Measurements from ENCODE around the gene PRKCD.

Gene PRKCD

DNA sequence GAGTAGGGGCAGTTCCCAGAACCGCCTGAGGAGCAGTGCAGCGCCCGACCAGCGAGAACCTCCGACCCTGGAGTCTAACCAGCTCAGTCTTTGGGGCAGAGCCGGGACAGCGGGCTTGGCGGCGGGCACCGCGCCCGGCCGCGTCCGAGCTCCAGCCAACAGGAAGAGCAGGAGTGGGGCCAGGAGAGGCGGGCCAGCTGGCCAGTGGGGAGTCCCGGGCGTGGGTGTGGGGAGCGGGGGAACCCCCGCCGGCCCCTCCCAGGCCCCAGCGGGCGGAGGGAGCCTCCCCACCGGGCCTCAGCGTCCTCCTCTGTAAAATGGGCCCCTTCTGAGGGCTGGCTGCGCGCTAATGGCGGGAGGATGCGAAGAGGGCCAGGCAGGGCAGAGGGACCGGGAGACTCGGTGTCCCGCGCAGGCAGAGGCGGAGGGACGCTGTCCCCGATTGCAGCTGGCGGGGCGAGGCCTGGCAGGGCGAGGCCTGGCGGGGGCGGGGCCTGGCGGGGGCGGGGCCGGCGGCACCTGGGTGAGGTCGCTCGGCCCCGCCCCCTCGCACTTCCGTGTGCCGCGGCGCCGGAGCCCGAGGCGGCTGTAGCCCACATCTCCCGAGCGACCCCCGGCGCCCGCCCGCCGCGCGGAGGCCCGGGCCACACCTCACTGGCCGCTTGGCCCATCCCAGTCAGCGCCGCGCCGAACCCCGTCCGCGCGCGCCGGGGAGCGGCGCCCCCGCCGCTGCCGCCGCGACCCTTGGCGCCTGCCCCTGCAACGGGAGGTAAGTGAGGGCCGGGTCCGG is at the start of gene PRKCD:
Gene PRKCD (plus strand): TSS at position 550 of the 790 bp plus-strand sequence. CDS start 17,214 bp downstream, outside the sequence.
- FAIRE-seq, result no peak

DNA sequence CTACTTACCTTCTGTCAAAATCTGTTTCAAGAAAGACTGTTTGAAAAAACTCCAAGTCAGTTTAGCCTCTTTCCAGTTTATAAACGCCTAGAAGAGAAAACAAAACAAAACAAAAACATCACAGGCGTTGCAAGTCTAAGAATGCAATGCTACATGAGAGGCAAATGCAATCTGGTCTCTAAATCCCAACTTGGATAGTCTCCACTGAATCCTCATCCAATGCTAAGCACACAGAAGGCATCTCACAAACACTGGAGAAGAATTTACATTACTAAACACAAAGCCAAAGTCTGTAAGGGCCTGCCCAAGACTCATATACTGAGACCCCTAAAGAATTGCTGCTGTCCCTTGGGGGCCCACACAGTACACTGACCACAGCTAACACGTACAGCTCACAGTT is 49.2 kb upstream of the PRKCD start:
- FAIRE-seq, result no peak

DNA sequence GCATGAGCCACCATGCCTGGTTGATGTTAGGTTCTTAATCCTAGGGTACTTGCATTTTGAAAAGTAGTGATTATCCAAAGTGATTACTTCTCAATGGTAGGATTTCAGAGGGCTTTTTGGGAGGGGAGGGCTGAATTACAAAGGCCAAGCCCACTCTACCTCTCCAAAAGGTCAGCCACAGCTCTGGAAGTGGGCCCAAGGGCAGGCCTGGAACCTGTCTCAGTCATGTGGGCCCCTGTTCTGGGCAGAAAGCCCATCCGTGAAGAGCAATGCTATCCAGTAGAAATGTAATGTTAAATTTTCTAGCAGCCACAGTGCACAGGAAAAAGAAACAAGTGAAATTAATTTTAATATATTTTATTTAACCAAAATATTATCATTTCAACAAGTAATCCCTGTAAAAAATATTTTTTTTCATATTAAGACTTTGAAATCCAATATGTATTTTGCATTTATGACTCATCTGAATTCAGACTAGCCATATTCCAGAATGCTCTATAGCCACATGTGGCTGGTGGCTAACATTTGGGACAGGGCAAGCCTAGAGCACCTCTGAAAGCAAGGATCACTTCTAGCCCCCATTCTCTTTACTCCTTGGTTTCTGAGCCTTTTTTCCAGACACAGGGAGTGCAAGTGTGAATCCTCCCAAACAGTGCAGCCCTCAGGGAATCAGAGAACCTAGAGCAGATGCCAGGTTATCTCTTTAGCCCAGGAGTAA is 47.6 kb upstream of the PRKCD start:
- FAIRE-seq, result no peak

DNA sequence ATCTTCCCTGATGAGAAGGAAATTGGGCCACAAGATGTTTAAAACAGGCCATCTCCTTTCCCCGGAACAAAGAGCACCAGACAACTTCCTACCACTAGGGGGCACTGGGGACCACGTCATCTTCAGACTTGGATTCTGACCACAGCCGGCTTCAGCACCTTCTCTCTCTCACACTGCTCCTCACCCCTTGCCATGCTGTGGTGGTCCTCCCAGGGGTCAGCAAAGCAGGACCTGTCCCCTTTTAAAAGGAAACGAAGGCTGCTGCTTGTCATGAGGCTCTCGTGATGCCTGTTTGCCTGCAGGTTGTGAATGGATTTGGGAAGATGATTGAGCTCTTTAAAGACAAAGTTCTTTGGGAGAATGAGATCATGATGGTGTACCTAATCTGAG is 47.0 kb upstream of the PRKCD start:
- no peak for FAIRE-seq

DNA sequence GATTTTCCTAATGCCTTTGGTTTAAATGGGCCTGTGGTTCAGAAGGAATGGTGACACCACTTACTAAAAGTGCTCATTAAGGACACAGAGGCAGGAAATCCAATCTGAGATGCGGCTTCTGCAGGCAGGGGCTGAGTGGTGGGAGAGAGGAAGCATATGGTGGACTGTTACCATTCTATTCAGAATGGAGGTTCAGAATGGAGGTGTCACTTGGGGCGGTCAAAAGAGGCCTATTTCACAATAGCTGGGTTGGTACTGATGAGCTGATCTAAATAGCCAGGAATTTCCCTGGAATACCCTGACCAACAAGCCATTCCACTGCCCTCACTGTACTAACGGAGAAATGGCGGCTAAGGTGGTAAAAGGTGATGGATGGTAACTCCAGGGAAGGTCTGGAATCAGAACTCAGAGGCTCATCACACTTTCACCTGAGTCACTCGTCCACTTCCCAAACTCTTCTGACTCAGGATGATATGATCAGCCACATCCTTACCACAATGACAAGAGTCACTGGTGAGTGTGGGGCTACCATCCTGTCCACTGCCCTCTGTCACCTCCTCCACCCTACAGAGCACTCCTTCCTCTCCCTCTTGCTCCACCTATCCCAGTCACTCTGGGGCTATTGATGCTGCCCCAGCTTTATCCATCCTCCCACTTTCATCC is 46.5 kb upstream of the PRKCD start:
- FAIRE-seq, result no peak

DNA sequence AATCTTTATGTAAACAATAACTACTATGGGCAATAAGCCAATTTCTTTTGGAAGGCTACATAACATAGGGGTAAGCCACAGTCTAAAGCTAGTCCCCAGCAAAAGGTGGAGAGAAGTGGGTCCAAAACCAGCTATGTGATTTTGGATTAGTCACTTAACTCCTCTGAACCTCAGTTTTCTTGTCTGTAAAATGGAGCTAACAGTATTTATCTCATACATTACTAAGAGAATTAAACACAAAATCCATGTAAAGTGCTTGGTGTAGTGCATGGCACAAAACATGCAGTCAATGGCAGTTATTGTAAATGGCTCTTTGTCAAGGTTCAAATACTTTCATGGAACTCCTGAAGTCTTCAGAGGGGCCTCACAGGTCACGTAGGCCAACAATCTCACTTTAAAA is 44.1 kb upstream of the PRKCD start:
- FAIRE-seq, result no peak

DNA sequence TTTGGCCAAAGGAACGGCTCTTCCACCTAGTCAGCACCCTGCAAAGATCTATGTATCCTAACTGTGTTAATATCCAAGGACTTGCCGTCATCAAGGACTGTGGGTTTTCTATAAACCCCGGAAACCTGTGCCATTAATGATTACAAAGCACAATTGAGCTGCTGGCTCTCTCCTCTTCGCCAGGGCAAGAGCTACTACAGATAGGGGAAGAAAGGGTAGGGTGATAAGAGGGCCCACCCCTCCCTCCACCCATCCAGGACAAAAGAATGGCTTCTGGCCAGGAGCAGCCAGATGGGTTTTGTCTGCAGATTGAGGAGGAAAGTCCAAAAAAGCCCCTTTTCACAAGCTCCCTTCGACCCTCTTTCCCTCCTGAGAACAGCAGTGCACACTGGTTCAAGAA is 40.7 kb upstream of the PRKCD start:
- FAIRE-seq, result no peak

DNA sequence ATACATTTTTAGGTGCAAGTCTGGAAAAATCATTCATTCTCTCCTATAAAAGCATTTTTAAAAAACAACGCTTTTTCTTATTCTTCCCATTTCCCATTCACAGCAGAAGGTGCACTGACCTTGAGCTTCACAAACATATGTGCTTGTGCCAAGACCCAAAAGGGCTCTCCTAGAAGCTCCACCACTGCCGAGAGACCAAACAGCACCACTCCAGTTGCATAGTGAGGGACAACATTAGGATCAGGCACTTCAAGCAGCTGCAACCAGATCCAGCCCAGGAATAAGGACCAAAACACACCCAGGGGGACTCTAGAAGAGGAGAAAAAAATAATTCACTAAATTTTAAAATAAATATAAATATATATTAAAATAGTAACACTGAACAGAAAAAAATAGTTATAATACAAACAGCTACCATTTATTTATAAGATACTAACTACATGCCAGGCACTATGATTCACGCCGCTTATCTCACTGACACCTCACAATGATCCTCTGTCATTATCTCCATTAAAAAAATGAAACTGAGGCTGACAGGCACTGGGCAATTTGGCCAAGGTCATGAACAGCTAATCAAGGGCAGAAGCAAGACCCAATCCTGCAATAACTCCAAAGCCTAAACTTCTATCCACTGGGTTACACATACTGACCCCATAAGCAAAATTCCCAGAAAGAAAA is 38.6 kb upstream of the PRKCD start:
- no peak for FAIRE-seq

DNA sequence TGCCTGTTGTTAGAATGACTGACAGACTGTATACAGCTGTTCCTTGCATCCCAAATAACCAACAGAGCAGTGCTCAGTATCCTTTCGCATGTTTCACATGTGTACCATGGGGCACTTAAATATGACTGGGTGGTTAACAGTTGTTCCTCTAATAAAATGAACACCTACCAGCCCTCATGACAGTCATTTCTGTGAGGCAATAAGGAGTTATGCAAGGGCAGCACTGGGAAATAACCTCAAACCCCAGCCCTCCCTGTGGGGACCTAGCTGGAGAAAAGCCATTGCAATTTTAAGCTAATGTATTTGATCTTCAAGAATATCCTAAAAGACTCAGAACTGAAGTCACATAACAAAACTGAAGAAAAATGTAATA is 38.1 kb upstream of the PRKCD start:
- no peak for FAIRE-seq

DNA sequence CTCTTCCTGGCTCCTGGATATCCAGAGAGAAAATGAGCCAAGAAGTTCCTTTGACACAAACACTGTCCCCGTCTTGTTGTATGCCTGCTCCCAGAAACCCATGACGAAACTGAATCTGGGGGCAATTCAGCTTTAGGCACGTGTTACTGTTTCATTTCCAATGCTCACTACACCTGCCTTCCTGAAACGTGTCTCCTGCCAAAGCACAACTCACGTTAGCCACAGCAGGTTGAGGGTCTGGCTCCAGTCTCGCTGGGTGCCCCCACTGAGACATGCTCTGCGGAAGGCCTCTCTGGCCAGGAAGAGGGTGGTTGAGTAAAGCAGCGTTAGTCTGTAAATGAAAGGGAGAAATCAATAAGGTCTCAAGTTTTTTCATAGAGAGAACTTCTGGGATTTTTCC is 37.5 kb upstream of the PRKCD start:
- FAIRE-seq, result no peak

DNA sequence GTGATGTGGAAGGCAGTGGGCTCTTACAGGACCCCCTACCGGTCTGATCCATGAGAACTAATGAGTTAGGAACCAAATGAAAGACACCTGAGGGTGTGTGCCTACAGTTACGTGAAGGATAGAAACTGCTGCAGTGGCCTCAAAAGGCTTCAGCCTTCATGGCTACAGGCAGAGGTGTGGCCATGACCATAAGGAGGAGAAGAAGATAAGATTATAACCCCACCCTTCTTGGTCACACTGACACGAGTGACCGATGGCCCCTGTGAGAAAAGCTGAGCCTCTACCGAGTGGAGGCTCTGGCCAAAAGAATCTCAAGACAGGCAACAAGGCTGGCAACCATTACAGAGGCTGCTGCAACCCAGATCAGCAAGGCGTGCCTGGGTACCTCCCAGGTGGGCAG is 37.1 kb upstream of the PRKCD start:
- no peak for FAIRE-seq

DNA sequence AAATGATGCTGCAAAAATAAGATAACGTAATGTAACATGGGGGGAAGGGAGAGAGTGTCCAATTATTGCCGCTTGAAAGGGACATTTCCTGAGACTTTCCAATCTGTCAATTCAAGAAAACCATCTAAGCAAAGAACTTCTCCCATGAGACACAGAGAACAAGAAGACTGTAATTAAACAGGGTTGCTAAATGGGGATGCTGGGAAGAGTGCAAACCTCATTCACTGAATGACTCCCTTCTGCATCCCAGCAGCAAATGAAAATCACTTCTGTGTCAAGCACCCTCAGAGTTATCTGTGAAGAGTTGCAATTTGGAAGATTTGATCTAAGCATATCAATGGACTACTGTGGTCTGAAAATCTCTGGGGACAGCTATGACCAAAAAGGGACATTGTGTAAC is 34.4 kb upstream of the PRKCD start:
- no peak for FAIRE-seq

DNA sequence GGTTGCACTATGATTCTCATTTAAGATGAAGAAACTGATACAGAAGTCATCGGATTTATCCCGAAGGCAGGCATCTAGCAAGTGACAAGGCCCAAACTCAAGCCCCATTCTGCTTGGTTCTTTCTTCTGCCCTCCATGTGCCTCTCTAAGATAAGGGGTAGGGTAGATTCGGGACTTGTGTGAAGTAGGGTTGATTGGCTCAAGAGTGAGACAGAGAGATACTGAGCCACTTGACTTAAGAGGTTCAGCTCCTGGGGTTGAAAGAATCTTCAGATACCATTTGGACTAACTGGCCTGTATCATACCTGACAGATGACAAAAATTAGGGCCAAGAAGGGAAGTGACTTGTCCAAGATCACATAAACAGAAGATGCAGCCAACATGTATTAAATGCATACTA is 31.7 kb upstream of the PRKCD start:
- FAIRE-seq, result no peak

DNA sequence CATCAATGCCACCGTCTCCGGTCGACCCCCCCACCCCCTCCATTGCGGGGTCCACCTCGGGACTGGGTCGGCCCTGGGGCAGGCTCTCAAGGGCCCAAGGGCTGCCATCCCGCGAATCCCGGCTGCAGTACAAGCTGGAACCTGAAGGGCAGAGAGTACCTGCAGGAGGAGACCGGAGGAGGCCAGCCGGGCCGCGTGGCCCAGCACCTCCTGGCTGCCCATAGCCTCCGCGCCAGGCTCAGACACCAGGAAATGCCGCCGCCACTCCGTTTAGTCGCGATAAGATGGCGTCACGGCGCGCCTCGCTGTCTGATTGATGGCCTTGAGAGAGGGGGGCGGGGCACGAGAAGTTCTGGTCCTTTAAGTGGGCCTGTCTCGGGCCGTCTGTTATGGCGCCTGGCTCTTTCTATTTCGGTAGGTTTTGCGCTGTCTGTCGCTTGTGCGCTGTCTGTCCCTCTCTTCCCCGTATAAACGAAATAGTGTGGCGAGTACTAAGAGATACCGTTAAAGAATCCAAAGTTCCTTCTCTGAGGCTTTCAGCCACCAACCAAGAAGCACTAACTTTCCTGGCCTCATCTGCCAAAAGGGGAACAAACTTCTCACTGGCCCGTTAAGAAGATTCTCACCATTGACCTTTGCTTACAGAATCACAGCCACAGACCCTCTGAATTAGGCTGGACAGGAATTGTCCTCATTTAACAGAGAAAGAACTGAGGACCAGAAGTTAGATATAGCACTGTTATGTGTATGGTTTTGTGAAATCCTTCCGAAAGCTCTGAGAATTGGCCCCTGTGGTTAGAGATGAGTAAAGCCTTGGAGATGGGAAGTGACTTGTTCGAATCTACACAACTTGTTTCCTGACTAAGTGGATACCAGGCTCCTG is 30.6 kb upstream of the PRKCD start, which contains the start of gene RFT1:
Gene RFT1 (minus strand): TSS at position 257 of the 883 bp plus-strand sequence. CDS start 35 bp downstream, at position 222.
- peak; percentile 66 for FAIRE-seq

DNA sequence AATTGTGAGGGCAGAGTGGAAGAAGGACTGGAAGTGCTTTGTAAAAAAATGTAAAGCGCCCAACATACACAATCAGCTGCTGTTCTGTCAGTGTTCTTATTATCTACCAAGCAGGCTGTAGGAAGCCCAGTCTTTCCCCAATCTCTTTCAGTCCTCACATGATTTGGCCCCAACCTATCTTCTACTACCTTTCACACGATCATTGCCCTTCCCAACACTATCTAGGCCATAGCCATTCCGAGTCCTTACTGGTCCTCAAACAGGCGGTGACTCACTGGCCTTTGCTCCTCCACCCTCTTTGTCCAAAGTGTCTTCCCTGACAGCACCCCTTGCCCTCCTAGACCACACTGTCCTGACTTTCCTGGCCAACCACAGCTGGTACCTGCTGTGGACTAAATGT is 29.9 kb upstream of the PRKCD start:
- no peak for FAIRE-seq

DNA sequence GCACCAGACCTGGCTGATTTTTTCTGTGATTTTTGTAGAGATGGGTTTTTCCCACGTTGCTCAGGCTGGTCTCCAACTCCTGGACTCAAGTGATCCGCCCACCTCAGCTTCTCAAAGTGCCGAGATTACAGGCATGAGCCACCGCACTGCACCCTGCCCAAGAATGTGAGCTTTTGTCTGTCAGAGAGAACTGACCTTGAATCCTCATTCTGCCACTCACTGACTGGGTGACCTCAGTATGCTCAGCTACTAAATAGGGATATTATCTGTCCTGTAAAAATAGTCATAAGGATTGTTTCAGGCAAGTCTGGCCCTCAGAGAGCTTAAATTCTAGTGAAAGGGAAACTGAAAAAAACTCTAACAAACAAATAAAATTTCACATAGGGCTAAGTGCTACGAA is 28.7 kb upstream of the PRKCD start:
- no peak for FAIRE-seq

DNA sequence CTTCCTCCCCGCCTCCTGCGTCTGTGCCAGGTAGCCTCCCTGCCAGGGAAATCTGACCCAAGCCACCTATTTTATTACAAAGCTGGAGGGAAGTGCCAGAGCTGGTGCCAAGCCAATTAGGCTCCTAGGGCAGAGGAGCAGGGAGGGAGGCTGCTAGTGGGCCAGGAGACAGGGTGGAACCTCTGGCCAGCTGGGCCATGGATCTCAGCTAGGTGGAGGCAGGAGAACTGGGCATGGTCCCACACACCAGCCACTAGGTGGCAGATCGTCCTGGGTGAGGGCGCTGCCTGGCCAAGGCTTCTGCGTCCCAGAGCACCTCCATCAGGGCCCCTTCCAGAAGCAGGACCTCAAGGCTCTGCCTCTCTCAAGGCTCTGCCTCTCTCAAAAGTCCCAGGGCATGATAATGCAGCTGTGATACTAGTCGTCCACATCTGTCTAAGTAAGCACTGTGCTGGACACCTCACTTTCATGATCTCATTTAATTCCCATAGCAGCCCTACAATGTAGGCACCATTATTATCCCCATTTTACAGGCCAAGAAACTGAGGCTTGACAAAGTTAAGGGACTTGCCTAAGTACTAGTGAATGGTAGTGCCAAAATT is 26.3 kb upstream of the PRKCD start:
- FAIRE-seq, result no peak

DNA sequence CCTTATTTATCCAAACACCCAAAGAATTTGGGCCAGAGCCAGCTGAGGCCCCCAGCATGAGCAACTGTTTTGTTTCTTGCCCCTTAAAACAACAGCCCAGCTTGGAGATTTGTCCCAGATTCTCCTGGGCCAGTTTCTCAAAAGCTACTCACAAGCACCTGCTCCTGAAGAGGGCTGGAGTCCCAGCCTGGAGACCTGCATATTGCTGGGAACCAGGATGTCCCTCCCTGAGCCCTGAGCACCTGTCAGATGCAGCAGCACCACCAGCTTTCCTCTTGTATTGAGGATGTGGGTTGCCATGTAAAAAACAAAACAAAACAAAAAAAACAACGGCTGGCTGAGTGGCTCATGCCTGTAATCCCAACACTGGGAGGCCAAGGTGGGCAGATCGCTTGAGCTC is 23.8 kb upstream of the PRKCD start:
- FAIRE-seq, result no peak

DNA sequence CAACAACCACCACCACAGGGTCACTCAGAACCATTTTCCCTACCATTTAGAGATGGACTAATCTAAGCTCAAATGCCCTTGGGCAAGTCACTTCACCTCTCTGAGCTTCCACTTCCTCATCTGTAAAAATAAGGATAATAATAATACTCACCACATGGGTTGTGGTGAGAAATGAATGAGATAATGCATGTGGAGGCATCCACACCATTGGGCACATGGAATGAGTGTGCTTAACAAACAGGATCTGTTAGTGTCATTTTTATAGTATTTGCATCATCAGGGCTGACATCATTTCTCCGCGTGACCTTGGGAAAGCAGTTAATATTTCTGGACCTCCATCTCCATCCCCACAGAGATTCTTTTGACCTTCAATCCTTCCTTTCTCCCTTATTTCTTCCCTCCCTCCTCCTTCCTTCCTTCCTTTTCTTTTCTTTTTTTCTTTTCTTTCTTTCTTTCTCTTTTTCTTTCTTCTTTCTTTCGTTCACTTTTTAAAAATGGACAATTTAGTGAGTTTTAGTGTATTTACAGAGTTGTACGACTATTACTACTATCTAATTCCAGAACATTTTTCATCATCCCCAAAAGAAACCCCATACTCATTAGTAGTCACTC is 23.1 kb upstream of the PRKCD start:
- no peak for FAIRE-seq

DNA sequence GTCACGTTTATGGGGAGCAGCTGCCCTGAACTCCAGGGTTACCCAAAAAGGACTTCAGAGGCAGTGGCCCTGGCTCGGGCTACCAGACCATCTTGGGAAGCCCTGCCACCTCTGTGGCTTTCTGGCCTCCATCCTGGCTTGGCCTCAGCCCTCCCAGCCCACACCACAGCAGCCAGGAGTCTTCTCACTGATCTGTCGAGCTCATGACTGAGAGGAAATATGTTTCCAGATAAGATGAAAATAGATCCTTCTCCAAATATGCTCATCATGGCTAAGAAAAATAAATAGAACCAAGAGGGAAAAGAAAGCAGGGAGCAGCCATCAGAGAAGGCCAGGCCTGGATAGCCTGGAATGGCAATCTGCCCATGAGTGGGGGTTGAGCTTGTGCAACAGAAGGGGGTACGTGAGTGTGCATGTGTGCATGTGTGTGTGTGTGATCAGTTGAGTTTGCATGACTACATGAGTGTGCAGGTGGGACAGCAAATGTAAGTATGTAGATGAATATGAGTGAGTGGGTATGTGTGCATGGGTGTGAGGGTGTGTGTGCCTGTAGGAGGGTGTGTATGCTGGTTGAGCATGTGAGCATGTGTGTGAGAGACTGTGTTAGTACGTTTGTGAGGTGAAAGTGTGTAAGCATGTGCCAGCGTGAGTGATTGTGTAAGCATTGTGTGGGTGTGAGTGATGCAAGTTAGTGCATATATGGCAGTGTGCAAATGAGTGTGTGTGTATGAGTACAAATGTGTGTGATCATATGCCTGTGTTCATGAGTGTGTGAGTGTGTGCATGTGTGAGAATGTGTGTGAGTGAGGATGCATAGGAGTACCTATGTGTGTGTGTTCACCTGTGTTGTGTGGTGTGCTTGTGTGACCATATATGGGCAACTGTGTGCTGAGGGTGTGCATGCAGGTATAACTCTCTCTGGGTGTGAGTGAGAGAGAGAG is 20.8 kb upstream of the PRKCD start:
- FAIRE-seq, result no peak
